Activated gamma-delta T cell (primary cell): ENCODE measurements around the gene GTF2I.
A peak's percentile ranks its signal among the peaks of the same experiment; 100 is the strongest.
"Not testable (repeated sequence)": the region's sequence is repeated elsewhere in the genome, so short reads cannot be mapped to it uniquely, and the experiment has no call there.

ENCODE experiments used
- DNase-seq: peaks from one replicate; lab custom pipeline; 2025; lab: John Stamatoyannopoulos, UW

GTF2I gene

DNA sequence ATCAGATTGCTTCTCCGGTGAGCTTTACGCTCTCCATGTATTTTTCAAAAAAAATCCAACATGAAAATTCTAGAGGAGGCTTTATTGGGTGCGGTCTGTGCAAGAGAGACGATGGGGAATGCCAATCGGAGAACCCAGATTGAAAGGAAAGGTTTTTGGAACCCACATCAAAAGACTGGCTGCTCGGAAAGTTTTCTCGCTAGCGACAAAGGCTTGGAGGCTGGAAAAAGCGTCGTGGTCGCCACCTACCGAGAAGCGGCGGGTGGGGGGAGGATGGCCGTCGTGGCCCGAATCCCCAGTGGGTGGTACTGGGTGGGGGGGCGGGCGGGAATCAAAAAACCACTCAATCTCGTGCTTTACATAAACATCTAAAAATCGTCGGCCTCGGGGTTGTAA is 1.1 kb upstream of the GTF2I start:
- DNase-seq = peak; percentile 15

GRCh38 chr7:74656837-74657691 is 454 bp upstream of the GTF2I start:
- DNase-seq = peak; percentile 96

GRCh38 chr7:74658178-74659004 is 873 bp downstream of the GTF2I start:
- peak; percentile 88 for DNase-seq

- DNase-seq = not testable (repeated sequence)
Measured at GRCh38 chr7:74660202-74660601, 2.7 kb downstream of the GTF2I start.

- DNase-seq = not testable (repeated sequence)
Measured at GRCh38 chr7:74661836-74662794, 4.6 kb downstream of the GTF2I start.

DNA sequence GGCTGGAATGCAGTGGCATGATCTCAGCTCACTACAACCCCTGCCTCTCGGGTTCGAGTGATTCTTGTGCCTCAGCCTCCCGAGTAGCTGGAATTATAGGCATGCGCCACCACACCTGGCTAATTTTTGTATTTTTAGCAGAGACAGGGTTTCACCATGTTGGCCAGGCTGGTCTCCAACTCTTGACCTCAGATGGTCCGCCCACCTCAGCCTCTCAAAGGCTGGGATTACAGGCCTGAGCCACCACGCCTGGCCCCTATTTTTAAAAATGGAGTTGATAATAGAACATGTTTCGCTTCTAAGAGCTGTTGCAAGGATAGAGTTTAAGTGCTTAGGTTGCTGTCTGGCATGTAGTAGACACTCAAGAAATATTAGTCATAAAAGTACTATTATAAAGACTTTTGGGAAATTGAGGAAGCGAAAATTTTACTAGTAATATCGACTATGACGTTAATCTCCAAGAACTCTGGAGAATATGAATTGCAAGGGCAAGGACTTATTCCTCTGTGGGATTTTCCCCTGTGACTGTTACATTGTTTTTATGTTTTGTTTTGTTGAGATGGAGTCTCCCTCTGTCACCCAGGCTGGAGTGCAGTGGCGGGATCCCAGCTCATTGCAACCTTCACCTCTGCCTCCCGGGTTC is 7.9 kb downstream of the GTF2I start:
- DNase-seq = no peak

DNA sequence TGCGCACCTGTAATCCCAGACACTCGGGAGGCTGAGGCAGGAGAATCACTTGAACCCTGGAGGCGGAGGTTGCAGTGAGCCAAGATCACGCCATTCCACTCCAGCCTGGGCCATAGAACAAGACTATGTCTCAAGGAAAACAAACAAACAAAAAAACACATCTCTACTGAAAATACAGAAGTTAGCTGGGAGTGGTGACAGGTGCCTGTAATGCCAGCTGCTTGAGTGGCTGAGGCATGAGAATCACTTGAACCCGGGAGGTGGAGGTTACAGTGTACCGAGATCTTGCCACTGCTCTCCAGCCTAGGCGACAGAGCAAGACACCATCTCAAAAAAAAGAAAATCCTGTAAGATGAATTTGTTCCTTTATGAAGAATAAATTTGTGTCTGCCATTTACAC is 9.5 kb downstream of the GTF2I start:
- DNase-seq = not testable (repeated sequence)

DNA sequence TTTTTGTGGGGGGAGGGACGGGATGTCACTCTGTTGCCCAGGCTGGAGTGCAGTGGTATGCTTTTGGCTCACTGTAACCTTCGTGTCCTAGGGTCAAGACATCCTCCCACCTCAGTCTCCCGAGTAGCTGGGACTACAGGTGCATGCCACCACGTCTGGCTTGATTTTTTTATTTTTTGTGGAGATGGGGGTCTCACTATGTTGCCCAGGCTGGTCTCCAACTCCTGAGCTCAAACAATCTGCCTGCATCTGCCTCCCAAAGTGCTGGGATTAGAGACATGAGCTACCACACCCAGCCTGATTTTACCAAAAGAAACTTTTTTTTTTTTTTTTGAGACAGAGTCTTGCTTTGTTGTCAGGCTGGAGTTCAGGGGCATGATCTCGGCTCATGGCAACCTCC is 10.0 kb downstream of the GTF2I start:
- DNase-seq = not testable (repeated sequence)

DNA sequence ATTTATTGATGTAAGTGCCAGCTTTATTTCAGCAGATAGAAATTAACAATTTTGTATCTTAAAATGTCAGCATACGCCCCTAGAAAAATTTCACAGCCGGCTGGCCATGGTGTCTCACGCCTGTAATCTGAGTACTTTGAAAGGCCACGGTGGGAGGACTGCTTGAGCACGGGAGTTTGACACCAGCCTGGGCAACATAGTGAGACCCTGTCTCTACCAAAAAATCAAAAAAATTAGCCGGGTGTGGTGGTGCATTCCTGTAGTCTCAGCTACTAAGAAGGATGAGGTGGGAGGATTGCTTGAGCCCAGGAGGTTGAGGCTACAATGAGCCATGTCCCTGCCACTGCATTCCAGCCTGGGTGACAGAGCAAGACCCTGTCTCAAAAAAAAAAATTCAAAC is 14.1 kb downstream of the GTF2I start:
- DNase-seq = no peak

GRCh38 chr7:74672343-74672915 is 14.9 kb downstream of the GTF2I start:
- no peak for DNase-seq

- DNase-seq = no peak
Measured at GRCh38 chr7:74674166-74674565, 16.6 kb downstream of the GTF2I start.

GRCh38 chr7:74682829-74683228 is 25.3 kb downstream of the GTF2I start:
- no peak for DNase-seq

GRCh38 chr7:74683799-74684198 is 26.3 kb downstream of the GTF2I start:
- DNase-seq = no peak

- DNase-seq = no peak
Measured at GRCh38 chr7:74684473-74684872, 27.0 kb downstream of the GTF2I start.

DNA sequence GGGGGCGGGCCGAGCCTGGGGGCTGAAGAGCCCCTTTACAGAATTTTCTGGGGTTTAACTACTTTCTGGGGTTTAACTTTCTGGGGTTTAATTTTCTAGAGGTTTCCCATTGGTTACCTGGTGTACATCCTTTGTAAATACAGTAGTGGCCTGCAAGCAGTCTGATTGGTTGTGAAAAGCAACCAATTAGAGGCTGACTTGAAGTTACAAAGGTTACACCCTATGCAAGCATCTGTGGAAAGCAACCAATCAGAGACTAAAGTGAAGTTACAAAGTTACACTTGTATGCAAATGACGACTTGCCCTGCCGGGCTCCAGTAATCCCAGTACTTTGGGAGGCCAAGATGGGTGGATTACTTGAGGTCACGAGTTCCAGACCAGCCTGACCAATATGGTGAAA is 27.4 kb downstream of the GTF2I start:
- no peak for DNase-seq

DNA sequence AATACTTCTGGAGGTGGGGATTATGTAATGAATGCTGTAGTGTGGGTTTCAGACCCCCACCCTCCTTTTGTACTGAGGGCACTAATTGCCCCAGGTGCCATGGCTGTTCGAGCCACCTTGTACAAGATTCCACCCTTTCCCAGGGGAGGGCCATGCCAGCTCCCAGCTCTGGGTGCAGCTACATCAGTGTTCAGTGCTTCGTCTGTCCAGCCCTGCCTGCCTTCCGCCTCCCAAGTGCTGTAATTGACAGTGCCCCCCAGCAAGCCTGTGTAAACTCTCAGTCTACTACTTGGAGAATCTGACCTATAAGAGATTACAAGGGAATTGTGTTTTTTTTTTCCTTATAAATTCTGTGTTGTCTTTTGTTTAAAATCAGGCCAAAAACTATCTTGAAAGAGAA is 33.0 kb downstream of the GTF2I start:
- DNase-seq = no peak

DNA sequence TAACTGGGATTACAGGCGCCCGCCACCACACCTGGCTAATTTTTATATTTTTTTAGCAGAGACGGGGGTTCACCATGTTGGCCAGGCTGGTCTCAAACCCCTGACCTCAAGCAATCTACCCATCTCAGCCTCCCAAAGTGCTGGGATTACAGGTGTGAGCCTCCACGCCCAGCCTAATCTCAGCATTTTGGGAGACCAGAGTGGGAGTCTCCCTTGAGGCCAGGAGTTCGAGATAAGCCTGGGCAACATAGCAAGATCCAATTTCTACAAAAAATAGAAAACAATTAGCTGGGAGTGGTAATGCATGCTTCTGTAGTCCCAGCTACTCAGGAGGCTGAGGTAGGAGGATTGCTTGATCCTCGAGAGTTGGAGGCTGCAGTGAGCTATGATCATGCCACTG is 46.9 kb downstream of the GTF2I start:
- not testable (repeated sequence) for DNase-seq

GRCh38 chr7:74707238-74707637 is 49.7 kb downstream of the GTF2I start:
- no peak for DNase-seq

- no peak for DNase-seq
Measured at GRCh38 chr7:74708569-74709275, 51.2 kb downstream of the GTF2I start.
